Stimulated activated CD8-positive, alpha-beta memory T cell treated with anti-CD3 and anti-CD28 coated beads, Interleukin-15, amount 100 ng/mL, for 1 hour (primary cell): ENCODE measurements around the gene PSME4.
"Not testable (repeated sequence)": the region's sequence is repeated elsewhere in the genome, so short reads cannot be mapped to it uniquely, and the experiment has no call there.

Experiments used
- DNase-seq: peaks from one replicate; pipeline ENCODE4 v3.0.0-alpha.2; 2020; ENCODE audit warnings: low read depth

Gene PSME4

GRCh38 chr2:53964987-53965687 lies 5.7 kb downstream of the PSME4 start:
- DNase-seq = no peak

GRCh38 chr2:53964257-53964952 lies 6.4 kb downstream of the PSME4 start:
- DNase-seq = no peak

GRCh38 chr2:53961478-53962216 lies 9.1 kb downstream of the PSME4 start:
- not testable (repeated sequence) for DNase-seq

- no peak for DNase-seq
Observed at GRCh38 chr2:53960476-53960875, 10.3 kb downstream of the PSME4 start.

GRCh38 chr2:53958443-53958842 lies 12.3 kb downstream of the PSME4 start:
- DNase-seq = no peak

GRCh38 chr2:53952519-53952918 lies 18.3 kb downstream of the PSME4 start:
- DNase-seq = no peak

GRCh38 chr2:53949457-53949856 lies 21.3 kb downstream of the PSME4 start:
- no peak for DNase-seq

- DNase-seq = no peak
Observed at GRCh38 chr2:53945538-53945937, 25.3 kb downstream of the PSME4 start.

GRCh38 chr2:53944542-53944941 lies 26.3 kb downstream of the PSME4 start:
- DNase-seq = no peak

- DNase-seq = no peak
Observed at GRCh38 chr2:53942280-53942679, 28.5 kb downstream of the PSME4 start.

- DNase-seq = no peak
Observed at GRCh38 chr2:53941749-53942148, 29.0 kb downstream of the PSME4 start.

- no peak for DNase-seq
Observed at GRCh38 chr2:53939656-53940055, 31.1 kb downstream of the PSME4 start.

GRCh38 chr2:53938904-53939303 lies 31.9 kb downstream of the PSME4 start:
- DNase-seq = no peak

- no peak for DNase-seq
Observed at GRCh38 chr2:53933329-53933728, 37.5 kb downstream of the PSME4 start.

GRCh38 chr2:53926321-53926720 lies 44.5 kb downstream of the PSME4 start:
- DNase-seq = not testable (repeated sequence)

- DNase-seq = no peak
Observed at GRCh38 chr2:53913721-53914120, 57.1 kb downstream of the PSME4 start.

- no peak for DNase-seq
Observed at GRCh38 chr2:53911434-53912189, 59.2 kb downstream of the PSME4 start.

- no peak for DNase-seq
Observed at GRCh38 chr2:53907582-53907981, 63.2 kb downstream of the PSME4 start.

- no peak for DNase-seq
Observed at GRCh38 chr2:53905396-53905795, 65.4 kb downstream of the PSME4 start.

- DNase-seq = no peak
Observed at GRCh38 chr2:53903011-53903410, 67.8 kb downstream of the PSME4 start.

- DNase-seq = no peak
Observed at GRCh38 chr2:53901192-53901591, 69.6 kb downstream of the PSME4 start.

- DNase-seq = no peak
Observed at GRCh38 chr2:53896864-53897263, 73.9 kb downstream of the PSME4 start.
